Thoracic aorta (tissue), 2 donors: ENCODE data around the gene AK6. TPM values are rescaled to one million over a fixed set of nuclear protein-coding genes. Genes with fewer than 3 reads are reported as not detected.

Experiments
- ATAC-seq: fragments of 150-250 bp; one replicate; pipeline ENCODE4 v1.8.0; 2017; ENCODE audit warnings: low read depth; ENCODE audit not compliant: insufficient number of reproducible peaks, low FRiP score
- DNase-seq: peaks from one replicate; pipeline ENCODE4 v3.0.0-alpha.2; 2020; ENCODE audit warnings: low spot score
- H3K27ac ChIP-seq, 2 donors: fragments of 200-600 bp; sonication (generic); 1 replicate in 1 of 2; 2 replicates in 1 of 2; pipeline ENCODE4 v1.5.1; 2016; ENCODE audit warnings: mild to moderate bottlenecking in 2 of 2, moderate library complexity in 2 of 2
- H3K27me3 ChIP-seq: fragments of 200-600 bp; sonication (generic); replicated peaks from 2 replicates; pipeline ENCODE4 v1.6.0; 2016; ENCODE audit warnings: mild to moderate bottlenecking; ENCODE audit not compliant: insufficient read depth
- H3K36me3 ChIP-seq: fragments of 200-600 bp; sonication (generic); one replicate; pipeline ENCODE4 v1.5.1; 2016
- H3K4me1 ChIP-seq, 2 donors: fragments of 200-600 bp; sonication (generic); 1 replicate in 1 of 2; 2 replicates in 1 of 2; pipeline versions ENCODE4 v1.5.1 to v1.6.0; 2016; ENCODE audit warnings: low read depth in 2 of 2, mild to moderate bottlenecking in 1 of 2; ENCODE audit not compliant: control insufficient read depth in 1 of 2
- H3K4me3 ChIP-seq: fragments of 200-600 bp; sonication (generic); 2 replicates; pipeline ENCODE4 v1.5.1; 2016; ENCODE audit warnings: mild to moderate bottlenecking
- H3K9me3 ChIP-seq: fragments of 200-600 bp; sonication (generic); 2 replicates; pipeline ENCODE4 v1.5.1; 2016
- total RNA-seq, 2 donors: library from RNA; depleted of rRNA; stranded (reverse); fragments of >200 nt; gene quantifications; one replicate each; pipeline versions ENCODE4 v1.1.0 to v1.2.3, GENCODE V29; 2016
- TF ChIP-seq, protein P1 (sequence below): fragments of 200-600 bp; sonication (generic); IDR thresholded peaks from one replicate; pipeline ENCODE4 v1.5.1; 2019; ENCODE audit warnings: antibody characterized with exemption

AK6 gene
- total RNA-seq, 2 donors from 2014 or later = 9.1 to 36.8 TPM

DNA sequence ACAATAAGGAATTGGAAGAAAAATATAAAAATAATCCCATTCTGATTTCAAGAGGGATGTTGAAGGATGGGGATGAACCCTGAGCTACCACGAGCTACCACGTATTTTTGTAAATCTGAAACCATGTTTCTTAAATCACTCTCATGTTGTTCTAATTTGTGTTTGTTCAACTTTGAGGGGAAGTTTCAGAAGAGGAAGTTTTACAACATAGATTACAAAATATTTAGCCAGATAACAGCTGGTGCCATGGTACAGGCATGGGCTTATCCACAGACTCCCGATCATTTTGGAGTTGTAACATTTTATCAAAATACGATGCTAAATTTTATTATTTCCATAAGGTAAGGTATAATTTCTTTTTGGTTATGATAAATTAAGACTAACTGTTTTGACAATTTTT, 51.9 kb downstream of the AK6 start:
- Histone ChIP-seq H3K9me3 (no peaks in the 10 kb centered on the region), H3K27me3 (no peaks in the 10 kb centered on the region), H3K36me3 (peaks cover 9% of the 10 kb centered on the region), H3K4me3 (no peak overlapping the region), H3K27ac (no peak overlapping the region), H3K4me1 (no peaks in the 10 kb centered on the region)
- no peak for ATAC-seq
- no peak for DNase-seq
- TF ChIP-seq, protein P1, sequence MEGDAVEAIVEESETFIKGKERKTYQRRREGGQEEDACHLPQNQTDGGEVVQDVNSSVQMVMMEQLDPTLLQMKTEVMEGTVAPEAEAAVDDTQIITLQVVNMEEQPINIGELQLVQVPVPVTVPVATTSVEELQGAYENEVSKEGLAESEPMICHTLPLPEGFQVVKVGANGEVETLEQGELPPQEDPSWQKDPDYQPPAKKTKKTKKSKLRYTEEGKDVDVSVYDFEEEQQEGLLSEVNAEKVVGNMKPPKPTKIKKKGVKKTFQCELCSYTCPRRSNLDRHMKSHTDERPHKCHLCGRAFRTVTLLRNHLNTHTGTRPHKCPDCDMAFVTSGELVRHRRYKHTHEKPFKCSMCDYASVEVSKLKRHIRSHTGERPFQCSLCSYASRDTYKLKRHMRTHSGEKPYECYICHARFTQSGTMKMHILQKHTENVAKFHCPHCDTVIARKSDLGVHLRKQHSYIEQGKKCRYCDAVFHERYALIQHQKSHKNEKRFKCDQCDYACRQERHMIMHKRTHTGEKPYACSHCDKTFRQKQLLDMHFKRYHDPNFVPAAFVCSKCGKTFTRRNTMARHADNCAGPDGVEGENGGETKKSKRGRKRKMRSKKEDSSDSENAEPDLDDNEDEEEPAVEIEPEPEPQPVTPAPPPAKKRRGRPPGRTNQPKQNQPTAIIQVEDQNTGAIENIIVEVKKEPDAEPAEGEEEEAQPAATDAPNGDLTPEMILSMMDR = no peak

DNA sequence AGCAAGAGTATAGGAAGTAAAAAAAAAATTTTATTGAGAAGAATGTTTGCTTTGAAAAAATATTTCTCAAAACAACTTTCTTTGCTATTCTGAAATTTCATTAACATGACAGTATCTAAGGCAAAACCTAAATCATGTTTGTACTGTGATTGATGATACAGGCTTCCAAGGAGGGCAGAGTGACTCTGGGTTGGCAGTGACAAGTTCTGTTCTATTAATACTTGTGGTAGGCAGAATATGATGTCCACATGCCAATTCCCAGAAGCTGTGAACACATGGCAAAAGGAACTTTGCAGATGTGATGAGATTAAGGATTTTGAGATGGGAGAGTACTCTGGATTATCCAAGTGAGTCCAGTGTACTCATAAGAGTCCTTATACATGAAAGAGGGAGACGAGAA, 53.3 kb downstream of the AK6 start:
- H3K27me3 ChIP-seq = no peaks in the 10 kb centered on the region
- H3K4me3 ChIP-seq = no peak overlapping the region
- H3K9me3 ChIP-seq = no peaks in the 10 kb centered on the region
- peaks cover 9% of the 10 kb centered on the region for H3K36me3 ChIP-seq
- ATAC-seq (no peak), DNase-seq (no peak)
- H3K4me1 ChIP-seq = no peaks in the 10 kb centered on the region
- H3K27ac ChIP-seq = no peak overlapping the region
- TF ChIP-seq, protein P1 = no peak

DNA sequence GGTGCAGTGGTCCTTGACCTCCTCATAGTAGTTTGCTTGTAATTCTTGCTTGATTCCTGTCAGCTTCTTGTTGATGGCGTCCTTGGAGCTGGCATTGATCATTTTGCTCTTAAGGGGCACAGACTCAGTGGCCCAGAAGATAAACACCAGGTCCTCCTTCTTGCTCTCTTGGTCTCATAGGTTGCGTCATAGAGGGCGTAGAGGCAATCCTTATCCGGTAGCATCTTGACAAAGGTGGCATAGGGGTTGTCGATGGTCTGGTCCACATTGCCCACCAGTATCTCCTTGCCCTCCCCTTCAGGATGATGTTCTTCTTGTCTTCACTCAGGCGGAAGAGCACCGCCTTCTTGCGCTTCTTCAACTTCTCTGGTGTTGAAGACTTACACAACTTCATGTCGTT, 55.9 kb downstream of the AK6 start:
- Histone ChIP-seq H3K27me3 (no peaks in the 10 kb centered on the region), H3K4me3 (no peak overlapping the region), H3K4me1 (no peaks in the 10 kb centered on the region), H3K9me3 (no peaks in the 10 kb centered on the region), H3K36me3 (peaks cover 20% of the 10 kb centered on the region), H3K27ac (no peak overlapping the region)
- TF ChIP-seq, protein P1 = no peak
- no peak for DNase-seq
- no peak for ATAC-seq

DNA sequence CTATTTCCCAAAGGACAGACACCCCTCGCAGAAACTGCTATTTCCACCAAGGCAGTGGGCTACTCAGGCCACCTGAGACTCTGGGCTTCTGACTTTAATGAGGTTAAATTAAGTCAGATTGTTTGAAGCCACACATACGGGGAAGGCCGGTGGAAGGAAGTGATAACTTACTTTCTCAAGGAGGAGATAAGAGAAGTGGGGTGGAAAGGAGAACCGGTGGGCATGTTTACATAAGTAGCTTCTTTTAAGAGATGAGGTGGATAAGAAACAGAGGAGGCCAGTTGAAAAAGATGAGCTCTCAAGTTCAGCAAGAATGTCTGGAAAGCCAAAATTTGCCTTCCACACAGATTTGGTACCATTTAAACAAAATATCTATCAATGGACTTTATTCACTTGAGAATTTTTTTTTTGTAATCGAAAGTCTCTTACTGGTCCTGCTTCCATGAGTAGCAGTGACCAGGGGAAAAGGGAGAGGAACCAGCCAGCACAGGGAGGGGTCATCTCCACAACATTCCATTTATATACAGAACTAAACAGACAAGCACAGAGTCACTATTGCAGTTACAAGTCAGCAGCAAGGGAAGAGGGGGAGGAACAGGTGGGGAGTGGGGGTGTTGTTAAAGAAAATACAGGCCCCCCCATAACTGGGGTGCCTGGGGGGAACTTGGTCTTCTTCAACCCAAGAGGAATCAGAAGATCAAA, 56.7 kb downstream of the AK6 start:
- DNase-seq (no peak), ATAC-seq (no peak)
- Histone ChIP-seq H3K27me3 (no peaks in the 10 kb centered on the region), H3K9me3 (no peaks in the 10 kb centered on the region), H3K36me3 (peaks cover 20% of the 10 kb centered on the region), H3K4me1 (no peaks in the 10 kb centered on the region), H3K4me3 (no peak overlapping the region), H3K27ac (no peak overlapping the region)
- TF ChIP-seq, protein P1 = no peak

GRCh38 chr5:69309380-69309779, 59.9 kb downstream of the AK6 start:
- Histone ChIP-seq H3K27ac (no peak overlapping the region), H3K27me3 (no peaks in the 10 kb centered on the region), H3K9me3 (no peaks in the 10 kb centered on the region), H3K36me3 (peaks cover 20% of the 10 kb centered on the region), H3K4me3 (no peak overlapping the region), H3K4me1 (no peaks in the 10 kb centered on the region)
- DNase-seq = no peak
- TF ChIP-seq, protein P1 = no peak
- ATAC-seq = no peak
